Caco-2 (cell line): ENCODE results near the gene TYMP. TPM values are rescaled to one million over a fixed set of nuclear protein-coding genes. Genes with fewer than 3 reads are reported as not detected.

ENCODE experiments used
- BruUV-seq: library from RNA; stranded (reverse); fragments of 400-500 nt; replicated peaks from 2 replicates; lab custom pipeline; 2021; lab: Mats Ljungman, UMichigan
- CTCF ChIA-PET: fragments of 300-600 bp; sonication (Branson Sonifier 250); formaldehyde crosslinking; loops from one replicate; lab custom pipeline; 2022; ENCODE audit warnings: antibody characterized with exemption; lab: Charles Lee
- POLR2A ChIA-PET: fragments of 300-600 bp; sonication (Branson Sonifier 250); formaldehyde crosslinking; loops from one replicate; lab custom pipeline; 2022; ENCODE audit warnings: antibody characterized with exemption; lab: Charles Lee
- DNase-seq, 2 experiments: peaks; one replicate each; pipeline versions ENCODE4 v3.0.0 to v3.0.0-alpha.2; 2020 to 2022
- H3K27me3 ChIP-seq: replicated peaks from 2 replicates; pipeline ENCODE4 v1.6.0; 2011; ENCODE audit warnings: low read length; ENCODE audit not compliant: control insufficient read depth, insufficient read depth
- H3K36me3 ChIP-seq: 2 replicates; pipeline ENCODE4 v1.5.1; 2011; ENCODE audit warnings: low read length; ENCODE audit not compliant: control insufficient read depth, insufficient read depth
- H3K4me1 ChIP-seq: fragments of 250-450 bp; sonication (Bioruptor Pico); 2 replicates; pipeline ENCODE4 v1.5.1; 2020; ENCODE audit warnings: mild to moderate bottlenecking
- H3K4me3 ChIP-seq: 2 replicates; pipeline ENCODE4 v1.5.1; 2011; ENCODE audit warnings: low read depth, mild to moderate bottlenecking, control low read depth, low read length
- H3K9me3 ChIP-seq: fragments of 250-450 bp; sonication (Bioruptor Pico); 2 replicates; pipeline ENCODE4 v1.5.1; 2020; ENCODE audit warnings: mild to moderate bottlenecking, moderate library complexity
- H3K27ac Mint-ChIP-seq: one replicate; pipeline ENCODE4 v1.8.0; 2022; ENCODE audit warnings: mixed read lengths; ENCODE audit not compliant: unreplicated experiment
- H3K27me3 Mint-ChIP-seq: one replicate; pipeline ENCODE4 v1.8.0; 2022; ENCODE audit warnings: mixed read lengths; ENCODE audit not compliant: insufficient read depth, unreplicated experiment
- H3K36me3 Mint-ChIP-seq: one replicate; pipeline ENCODE4 v1.8.0; 2022; ENCODE audit warnings: mild to moderate bottlenecking, mixed read lengths; ENCODE audit not compliant: insufficient read depth, unreplicated experiment
- H3K4me1 Mint-ChIP-seq: one replicate; pipeline ENCODE4 v1.8.0; 2022; ENCODE audit warnings: low read depth, mixed read lengths; ENCODE audit not compliant: unreplicated experiment
- H3K4me3 Mint-ChIP-seq: one replicate; pipeline ENCODE4 v1.8.0; 2022; ENCODE audit warnings: mild to moderate bottlenecking, moderate library complexity, mixed read lengths; ENCODE audit not compliant: unreplicated experiment
- H3K9me3 Mint-ChIP-seq: one replicate; pipeline ENCODE4 v1.8.0; 2022; ENCODE audit warnings: mixed read lengths; ENCODE audit not compliant: unreplicated experiment
- intact Hi-C: fragments of 100-400 bp; cut with micrococcal nuclease; formaldehyde crosslinking; loops from one replicate; pipeline ENCODE4 v1.10.0; 2022; ENCODE audit not compliant: unreplicated experiment
- total RNA-seq: library from RNA; stranded (reverse); gene quantifications from 2 replicates; pipeline ENCODE4 v1.2.3, GENCODE V29; 2022
- TF ChIP-seq, protein P1 (sequence below), 2 experiments: fragments of 200-600 bp in 1 of 2; IDR thresholded peaks; 1 replicate in 1 of 2; 2 replicates in 1 of 2; pipeline versions ENCODE4 v1.5.1 to v1.8.0; 2011 to 2022; ENCODE audit warnings: antibody characterized with exemption in 1 of 2, control low read depth in 1 of 2, inconsistent platforms in 1 of 2, low read depth in 1 of 2, low read length in 1 of 2, mild to moderate bottlenecking in 1 of 2, moderate library complexity in 1 of 2; ENCODE audit not compliant: insufficient read depth in 1 of 2, severe bottlenecking in 1 of 2, unreplicated experiment in 1 of 2

The TYMP gene
- total RNA-seq, 1 experiment from 2014 or later, result 3.9 TPM

DNA sequence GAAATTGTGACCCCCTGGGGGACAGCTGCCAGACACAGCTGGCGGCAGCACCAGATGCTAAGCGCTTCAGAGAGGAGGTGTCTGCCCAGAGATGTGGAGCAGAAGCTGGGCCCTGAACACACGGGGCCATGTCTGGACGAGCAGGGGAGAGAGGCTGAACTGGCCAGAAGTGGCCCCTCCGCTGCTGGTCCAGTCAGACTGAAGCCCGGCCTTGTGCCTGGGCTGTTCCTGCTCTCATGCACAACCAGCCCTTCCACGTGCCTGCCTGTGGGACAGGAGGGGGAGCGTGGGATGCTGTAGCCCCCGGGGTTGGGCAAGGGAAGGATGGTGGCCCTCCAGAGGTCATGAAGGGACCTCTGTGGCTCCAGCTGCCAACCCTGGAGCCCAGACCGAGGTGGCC is 46.7 kb downstream of the TYMP start:
- Histone ChIP-seq H3K4me3 (no peak overlapping the region), H3K27me3 (no peaks in the 10 kb centered on the region), H3K4me1 (peaks cover 15% of the 10 kb centered on the region), H3K36me3 (no peaks in the 10 kb centered on the region), H3K9me3 (no peaks in the 10 kb centered on the region)
- peak overlapping the region; percentile 24 for H3K4me3 Mint-ChIP-seq
- POLR2A ChIA-PET, result interaction anchor here (0.6 kb wide), 1 partner anchor 129 kb away, joined by 3 read pairs; no protein-coding TSS in a partner anchor
- BruUV-seq, result no TSS peak
- intact Hi-C loops, result no loop called here
- H3K27ac Mint-ChIP-seq, result no peak overlapping the region
- no peak for DNase-seq
- TF ChIP-seq, protein P1, sequence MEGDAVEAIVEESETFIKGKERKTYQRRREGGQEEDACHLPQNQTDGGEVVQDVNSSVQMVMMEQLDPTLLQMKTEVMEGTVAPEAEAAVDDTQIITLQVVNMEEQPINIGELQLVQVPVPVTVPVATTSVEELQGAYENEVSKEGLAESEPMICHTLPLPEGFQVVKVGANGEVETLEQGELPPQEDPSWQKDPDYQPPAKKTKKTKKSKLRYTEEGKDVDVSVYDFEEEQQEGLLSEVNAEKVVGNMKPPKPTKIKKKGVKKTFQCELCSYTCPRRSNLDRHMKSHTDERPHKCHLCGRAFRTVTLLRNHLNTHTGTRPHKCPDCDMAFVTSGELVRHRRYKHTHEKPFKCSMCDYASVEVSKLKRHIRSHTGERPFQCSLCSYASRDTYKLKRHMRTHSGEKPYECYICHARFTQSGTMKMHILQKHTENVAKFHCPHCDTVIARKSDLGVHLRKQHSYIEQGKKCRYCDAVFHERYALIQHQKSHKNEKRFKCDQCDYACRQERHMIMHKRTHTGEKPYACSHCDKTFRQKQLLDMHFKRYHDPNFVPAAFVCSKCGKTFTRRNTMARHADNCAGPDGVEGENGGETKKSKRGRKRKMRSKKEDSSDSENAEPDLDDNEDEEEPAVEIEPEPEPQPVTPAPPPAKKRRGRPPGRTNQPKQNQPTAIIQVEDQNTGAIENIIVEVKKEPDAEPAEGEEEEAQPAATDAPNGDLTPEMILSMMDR (IDR thresholded peaks at IDR 0.05; ENCODE audit: insufficient read depth in 1 of 2, low read depth in 1 of 2, low read length in 1 of 2, severe bottlenecking in 1 of 2, unreplicated experiment in 1 of 2), result no peak
- H3K27me3 Mint-ChIP-seq, result no peaks in the 10 kb centered on the region
- H3K36me3 Mint-ChIP-seq, result peaks cover 22% of the 10 kb centered on the region
- no peaks in the 10 kb centered on the region for H3K9me3 Mint-ChIP-seq
- CTCF ChIA-PET, result no interaction called here
- H3K4me1 Mint-ChIP-seq, result peaks cover 14% of the 10 kb centered on the region

DNA sequence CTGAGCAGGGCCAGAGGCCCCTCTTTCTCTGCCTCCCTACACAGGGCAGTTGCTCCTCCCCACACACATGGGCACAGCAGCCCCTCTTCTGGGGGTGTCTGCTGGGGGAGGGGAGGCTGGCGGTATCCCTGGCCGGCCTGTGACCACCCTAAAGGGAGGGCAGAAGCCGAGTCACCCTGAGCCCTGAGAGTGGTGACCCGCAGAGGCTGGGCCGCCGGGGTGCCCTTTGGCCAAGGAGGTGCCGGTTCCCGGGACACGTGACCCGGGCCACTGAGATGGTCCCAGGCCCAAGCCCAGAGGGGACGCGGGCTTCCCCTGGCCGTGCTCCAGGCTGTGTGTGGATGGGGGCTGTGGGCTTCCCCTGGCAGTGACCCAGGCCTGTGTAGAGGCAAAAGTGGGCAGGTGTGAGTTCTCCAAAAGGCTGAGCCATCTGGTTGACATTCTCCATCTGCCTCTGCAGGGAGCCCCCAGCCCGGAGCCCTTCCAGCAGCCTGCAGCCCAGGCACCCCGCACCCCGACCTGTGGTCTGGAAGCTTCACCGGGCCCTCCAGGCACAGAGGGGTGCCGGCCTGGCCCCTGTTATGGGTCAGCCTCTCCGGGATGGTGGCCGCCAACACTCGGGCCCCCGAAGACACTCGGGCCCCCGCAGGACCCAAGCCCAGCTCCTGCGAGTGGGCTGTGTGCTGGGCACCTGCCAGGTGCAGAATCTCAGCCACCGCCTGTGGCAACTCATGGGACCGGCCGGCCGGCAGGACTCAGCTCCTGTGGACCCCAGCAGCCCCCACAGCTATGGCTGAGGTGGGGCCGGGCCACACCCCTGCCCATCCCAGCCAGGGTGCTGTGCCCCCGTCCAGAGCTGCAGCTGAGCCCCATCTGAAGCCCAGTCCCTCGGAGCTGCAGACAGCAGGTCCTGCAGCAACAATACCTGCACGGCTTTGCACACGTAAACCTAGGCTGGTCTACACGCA is 47.4 kb downstream of the TYMP start:
- TF ChIP-seq, protein P1 (IDR thresholded peaks at IDR 0.05; ENCODE audit: insufficient read depth in 1 of 2, low read depth in 1 of 2, low read length in 1 of 2, severe bottlenecking in 1 of 2, unreplicated experiment in 1 of 2), result no peak
- Histone ChIP-seq H3K4me1 (peaks cover 15% of the 10 kb centered on the region), H3K27me3 (no peaks in the 10 kb centered on the region), H3K4me3 (peak overlapping the region; percentile 58), H3K36me3 (no peaks in the 10 kb centered on the region), H3K9me3 (no peaks in the 10 kb centered on the region)
- BruUV-seq, result no TSS peak
- Mint-ChIP-seq H3K36me3 (peaks cover 22% of the 10 kb centered on the region), H3K4me1 (peaks cover 14% of the 10 kb centered on the region), H3K9me3 (no peaks in the 10 kb centered on the region), H3K27ac (peak overlapping the region; percentile 64), H3K27me3 (no peaks in the 10 kb centered on the region), H3K4me3 (peak overlapping the region; percentile 77)
- CTCF ChIA-PET, result no interaction called here
- DNase-seq, result no peak
- POLR2A ChIA-PET, result interaction anchor here (0.6 to 0.8 kb wide), 2 partner anchors 43 to 128 kb away, joined by 3 to 4 read pairs; partner anchors contain the start of gene SCO2
- intact Hi-C loops, result no loop called here

DNA sequence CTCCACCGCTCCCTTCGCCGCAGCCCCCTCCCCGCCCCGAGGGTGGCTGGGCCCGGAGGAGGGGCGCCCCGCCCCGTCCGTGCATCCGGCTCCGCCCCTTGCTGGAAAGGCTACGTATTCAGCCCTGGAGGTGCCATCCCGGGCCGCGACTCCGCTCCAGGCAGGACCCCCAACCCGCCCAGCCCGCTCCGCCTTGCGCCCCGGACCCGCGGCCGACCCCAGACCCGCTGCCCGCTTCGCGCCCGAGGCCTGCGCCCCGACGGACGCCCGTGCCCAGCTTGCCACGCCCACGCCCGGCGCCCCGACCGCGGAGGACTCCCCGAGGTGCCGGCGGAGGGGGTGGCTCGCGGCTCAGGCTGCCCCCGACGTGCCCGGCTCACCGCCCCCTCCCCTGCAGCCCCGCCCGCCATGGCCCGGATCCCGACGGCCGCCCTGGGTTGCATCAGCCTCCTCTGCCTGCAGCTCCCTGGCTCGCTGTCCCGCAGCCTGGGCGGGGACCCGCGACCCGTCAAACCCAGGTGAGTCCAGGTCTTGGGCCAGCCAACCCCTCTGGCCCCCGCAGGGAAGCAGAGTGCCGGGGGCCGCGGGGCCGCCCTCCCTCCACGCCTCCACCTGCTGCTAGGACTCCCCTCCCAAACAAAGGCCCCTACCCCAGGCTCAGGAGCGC is 48.2 kb downstream of the TYMP start, which contains the start of gene ADM2:
Gene ADM2 (plus strand): TSS at position 104 of the 667 bp plus-strand sequence. CDS start 305 bp downstream, at position 409.
- Mint-ChIP-seq H3K4me1 (peaks cover 20% of the 10 kb centered on the region), H3K36me3 (peaks cover 22% of the 10 kb centered on the region), H3K4me3 (peak within 1 kb of the TSS; percentile 77), H3K9me3 (no peaks in the 10 kb centered on the region), H3K27ac (peak within 1 kb of the TSS; percentile 64), H3K27me3 (no peaks in the 10 kb centered on the region)
- Histone ChIP-seq H3K9me3 (no peaks in the 10 kb centered on the region), H3K27me3 (no peaks in the 10 kb centered on the region), H3K4me3 (peak within 1 kb of the TSS; percentile 58), H3K36me3 (no peaks in the 10 kb centered on the region), H3K4me1 (peaks cover 15% of the 10 kb centered on the region)
- TF ChIP-seq, protein P1 (IDR thresholded peaks at IDR 0.05; ENCODE audit: insufficient read depth in 1 of 2, low read depth in 1 of 2, low read length in 1 of 2, severe bottlenecking in 1 of 2, unreplicated experiment in 1 of 2), result no peak
- POLR2A ChIA-PET, result interaction anchor here (0.8 kb wide), 1 partner anchor 44 kb away, joined by 4 read pairs; the partner anchor contains the start of gene SCO2
- no TSS peak for BruUV-seq
- CTCF ChIA-PET, result interaction anchor here (0.5 to 0.8 kb wide), 2 partner anchors 17 to 230 kb away, joined by 3 to 4 read pairs; no protein-coding TSS in a partner anchor
- intact Hi-C loops, result no loop called here
- DNase-seq, result peak in 1 of 2 experiments; percentile 80
